Stimulated activated CD4-positive, alpha-beta T cell treated with anti-CD3 and anti-CD28 coated beads, Interleukin-1b, Interleukin-23, amount 100 ng/mL, for 48 hours (primary cell): ENCODE measurements around the gene ACER1.

Source experiments
- DNase-seq: peaks from one replicate; pipeline ENCODE4 v3.0.0-alpha.2; 2020

ACER1 gene

DNA sequence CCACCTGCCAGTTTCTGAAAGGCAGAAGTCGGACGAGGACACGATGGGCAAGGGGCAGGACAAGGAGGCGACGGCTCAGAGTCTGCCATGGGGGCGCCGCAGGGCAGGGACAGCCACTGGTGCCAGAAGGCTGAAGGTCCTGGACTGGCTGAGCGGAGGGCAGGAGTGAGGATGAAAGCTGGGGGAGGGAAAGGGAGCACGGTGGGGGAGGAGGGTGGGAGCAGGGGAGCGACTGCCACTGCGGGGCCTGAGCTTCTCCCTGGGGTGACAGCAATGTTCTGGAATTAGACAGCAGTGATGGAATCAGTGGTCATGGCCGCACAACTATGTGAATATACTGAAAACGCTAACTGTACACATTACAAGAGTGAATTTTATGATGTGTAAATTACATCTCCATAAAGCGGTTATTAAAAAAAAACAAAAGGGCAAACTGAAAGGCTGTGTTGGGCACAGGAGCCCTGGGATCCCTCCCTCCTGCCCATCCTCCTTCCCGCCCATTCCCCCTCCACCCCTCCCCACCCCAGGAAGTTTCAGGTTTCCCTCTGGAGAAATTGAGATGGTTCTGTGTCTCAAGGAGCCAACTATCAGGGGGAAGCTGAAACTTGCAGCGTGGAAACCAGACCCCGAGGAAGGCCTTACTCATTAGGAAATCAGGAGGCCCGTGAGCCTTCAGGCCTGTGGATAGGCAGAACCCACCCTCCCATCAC lies 69.5 kb downstream of the ACER1 start:
- no peak for DNase-seq

- no peak for DNase-seq
Observed at GRCh38 chr19:6263306-6263705, 70.1 kb downstream of the ACER1 start.

GRCh38 chr19:6262519-6262918 lies 70.9 kb downstream of the ACER1 start:
- no peak for DNase-seq

GRCh38 chr19:6261883-6262282 lies 71.5 kb downstream of the ACER1 start:
- DNase-seq: no peak

GRCh38 chr19:6260912-6261650 lies 72.3 kb downstream of the ACER1 start:
- DNase-seq: no peak

DNA sequence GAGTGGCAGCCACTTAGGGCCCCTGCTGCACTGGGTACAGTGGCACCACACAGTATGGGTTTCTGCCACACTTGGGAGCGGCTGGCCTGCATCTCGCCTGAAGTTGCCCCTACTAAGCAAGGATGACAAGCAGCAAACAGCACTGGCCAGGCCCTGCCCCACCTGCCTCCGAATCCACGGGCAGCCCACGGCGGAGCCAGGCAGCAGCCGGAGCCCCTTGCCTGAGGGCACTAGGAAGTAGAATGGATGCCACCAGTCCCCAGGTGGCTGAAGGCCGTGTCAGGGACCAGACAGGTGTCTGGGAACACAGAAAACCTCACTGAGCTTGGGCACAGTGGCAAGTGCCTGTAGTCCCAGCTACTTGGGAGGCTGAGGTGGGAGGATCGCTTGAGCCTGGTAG lies 73.0 kb downstream of the ACER1 start:
- DNase-seq: no peak

DNA sequence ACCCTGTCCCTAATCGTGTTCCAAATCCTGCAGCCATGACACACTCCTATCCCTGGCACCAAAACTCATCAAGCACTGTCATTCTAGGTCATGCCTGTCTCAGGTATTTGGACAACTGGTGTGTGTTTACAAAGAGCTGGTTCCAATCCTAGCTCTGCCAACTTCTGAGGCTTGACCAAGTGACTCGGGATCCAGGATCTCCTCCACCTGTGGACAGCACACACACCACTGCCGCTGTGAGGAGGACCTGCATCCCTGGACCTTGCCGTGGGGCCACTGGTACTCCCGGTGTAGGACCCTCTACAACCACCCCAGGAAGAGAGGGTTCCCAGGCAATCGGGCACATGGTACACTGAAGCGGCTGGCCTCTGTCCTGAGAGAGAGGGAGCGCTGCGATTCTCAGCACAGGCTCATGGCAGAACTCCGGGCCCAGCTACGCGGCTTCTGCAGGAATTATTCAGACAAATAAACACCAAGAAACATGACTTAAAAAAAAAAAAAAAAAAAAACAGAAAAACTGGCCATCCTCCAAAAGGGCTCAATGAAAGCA lies 74.0 kb downstream of the ACER1 start:
- no peak for DNase-seq

DNA sequence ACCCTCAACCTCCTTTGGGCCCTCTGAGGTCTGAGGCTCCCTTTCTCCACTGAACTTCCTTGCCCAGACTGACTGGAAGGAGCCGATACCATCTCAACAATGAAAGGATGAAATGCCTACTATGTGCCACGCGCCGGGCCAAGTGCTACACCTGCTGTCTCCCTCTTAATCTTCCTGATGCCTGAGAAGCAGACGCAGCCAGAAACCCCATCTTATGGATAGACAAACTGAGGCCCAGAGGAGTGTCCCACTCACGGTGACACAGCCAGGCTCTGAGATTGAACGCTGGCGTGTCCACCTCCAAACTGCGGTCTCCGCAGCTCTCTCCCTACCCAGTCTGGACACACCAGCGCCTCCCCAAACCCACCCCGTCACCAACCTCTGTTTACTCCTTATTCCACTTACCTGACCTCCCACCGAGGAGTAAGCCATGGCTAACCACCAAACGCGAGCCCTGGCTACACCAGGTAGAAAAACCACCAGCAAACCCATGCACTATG lies 74.5 kb downstream of the ACER1 start:
- no peak for DNase-seq
